Measurements from ENCODE around the gene IGF1. TPM values are rescaled to one million over a fixed set of nuclear protein-coding genes. Genes with fewer than 3 reads are reported as not detected.
A peak's percentile ranks its signal among the peaks of the same experiment; 100 is the strongest.

IGF1 gene
- total and polyA plus RNA-seq, 9 of the 15 experiments (the other 6 are each of a cell fraction or from before 2014, with no cell fraction given): 3.7 to 13.9 (median 4.5) TPM

DNA sequence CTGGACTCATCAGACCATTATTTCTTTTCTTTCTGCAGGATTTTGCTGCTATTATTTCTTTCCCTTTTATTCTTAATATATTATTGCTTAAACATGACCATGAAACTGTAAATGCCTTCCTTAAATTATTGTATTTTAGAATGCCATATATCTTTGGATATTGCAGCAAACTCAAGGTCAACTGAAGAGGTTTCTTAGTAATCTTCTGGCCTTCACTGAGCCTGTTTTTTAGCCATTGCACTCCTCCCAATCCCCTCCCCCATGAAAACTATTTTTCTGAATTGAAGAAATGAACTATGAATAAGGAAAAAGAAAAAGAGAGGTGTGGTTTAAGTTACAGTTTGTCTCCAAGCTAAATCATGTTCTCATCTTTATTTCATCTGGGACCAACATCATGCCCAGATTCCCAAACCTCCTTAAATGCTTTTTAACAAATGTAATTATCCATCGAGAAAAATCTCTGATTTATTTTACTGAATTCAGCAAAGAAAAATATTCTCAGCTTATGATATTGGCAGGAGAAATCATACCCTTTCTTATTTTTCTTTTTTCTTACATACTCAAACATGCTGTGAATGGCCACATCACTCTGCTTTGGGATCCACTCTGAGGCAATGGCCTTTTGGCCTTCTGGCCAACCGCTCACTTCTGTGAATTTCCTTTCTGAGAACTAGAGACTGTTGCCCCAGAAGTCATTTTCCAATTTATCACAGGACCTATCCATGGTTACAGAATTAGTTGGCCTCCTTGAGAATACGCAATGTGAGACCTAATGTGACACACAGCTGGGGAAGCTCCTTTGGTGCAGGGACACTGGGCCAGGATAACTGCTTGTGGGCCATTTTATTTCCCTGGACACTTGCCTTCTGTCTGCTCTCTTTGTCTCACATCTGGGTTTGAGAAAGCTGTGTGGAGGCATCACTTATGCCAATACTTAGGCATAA lies 50.9 kb downstream of the IGF1 start (continued):
- TF ChIP-seq, protein P1, sequence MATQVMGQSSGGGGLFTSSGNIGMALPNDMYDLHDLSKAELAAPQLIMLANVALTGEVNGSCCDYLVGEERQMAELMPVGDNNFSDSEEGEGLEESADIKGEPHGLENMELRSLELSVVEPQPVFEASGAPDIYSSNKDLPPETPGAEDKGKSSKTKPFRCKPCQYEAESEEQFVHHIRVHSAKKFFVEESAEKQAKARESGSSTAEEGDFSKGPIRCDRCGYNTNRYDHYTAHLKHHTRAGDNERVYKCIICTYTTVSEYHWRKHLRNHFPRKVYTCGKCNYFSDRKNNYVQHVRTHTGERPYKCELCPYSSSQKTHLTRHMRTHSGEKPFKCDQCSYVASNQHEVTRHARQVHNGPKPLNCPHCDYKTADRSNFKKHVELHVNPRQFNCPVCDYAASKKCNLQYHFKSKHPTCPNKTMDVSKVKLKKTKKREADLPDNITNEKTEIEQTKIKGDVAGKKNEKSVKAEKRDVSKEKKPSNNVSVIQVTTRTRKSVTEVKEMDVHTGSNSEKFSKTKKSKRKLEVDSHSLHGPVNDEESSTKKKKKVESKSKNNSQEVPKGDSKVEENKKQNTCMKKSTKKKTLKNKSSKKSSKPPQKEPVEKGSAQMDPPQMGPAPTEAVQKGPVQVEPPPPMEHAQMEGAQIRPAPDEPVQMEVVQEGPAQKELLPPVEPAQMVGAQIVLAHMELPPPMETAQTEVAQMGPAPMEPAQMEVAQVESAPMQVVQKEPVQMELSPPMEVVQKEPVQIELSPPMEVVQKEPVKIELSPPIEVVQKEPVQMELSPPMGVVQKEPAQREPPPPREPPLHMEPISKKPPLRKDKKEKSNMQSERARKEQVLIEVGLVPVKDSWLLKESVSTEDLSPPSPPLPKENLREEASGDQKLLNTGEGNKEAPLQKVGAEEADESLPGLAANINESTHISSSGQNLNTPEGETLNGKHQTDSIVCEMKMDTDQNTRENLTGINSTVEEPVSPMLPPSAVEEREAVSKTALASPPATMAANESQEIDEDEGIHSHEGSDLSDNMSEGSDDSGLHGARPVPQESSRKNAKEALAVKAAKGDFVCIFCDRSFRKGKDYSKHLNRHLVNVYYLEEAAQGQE (IDR thresholded peaks at IDR 0.05; ENCODE audit: borderline replicate concordance): peak; percentile 48
- TF ChIP-seq, protein P1 (CRISPR knock-in tag; IDR thresholded peaks at IDR 0.05; ENCODE audit: low read depth): no peak
- TF ChIP-seq SMARCA4 (IDR thresholded peaks at IDR 0.05) (0 out of 2 replicates have a peak, but pooled peaks have one; percentile 51), SOX6 (IDR thresholded peaks at IDR 0.05) (0 out of 2 replicates have a peak, but pooled peaks have one; percentile 37), SMAD4 (CRISPR knock-in tag; conservative IDR thresholded peaks at IDR 0.05) (peak; percentile 85), KAT2B (IDR thresholded peaks at IDR 0.05; ENCODE audit: low read depth, low read length) (no peak), RBM34 (IDR thresholded peaks at IDR 0.05; ENCODE audit: borderline replicate concordance, insufficient read depth, low read length) (no peak), NR4A1 (CRISPR knock-in tag; IDR thresholded peaks at IDR 0.05) (no peak), NR4A1 (tag; IDR thresholded peaks at IDR 0.05) (peak; percentile 73; the same call in 1 of the 2 replicates), TSC22D4 (tag; IDR thresholded peaks at IDR 0.05) (no peak), LARP7 (IDR thresholded peaks at IDR 0.05) (no peak), TRIM28 (IDR thresholded peaks at IDR 0.05) (peak; percentile 52; the same call in 1 of the 2 replicates), MTF1 (CRISPR knock-in tag; IDR thresholded peaks at IDR 0.05; ENCODE audit: borderline replicate concordance) (no peak), BRCA1 (IDR thresholded peaks at IDR 0.05) (no peak), BRCA1 (CRISPR knock-in tag; IDR thresholded peaks at IDR 0.05) (no peak), RCOR1 (IDR thresholded peaks at IDR 0.05; ENCODE audit: borderline replicate concordance in 1 of 2, low read depth in 2 of 2, low read length in 2 of 2) (peak in 1 of 2 experiments; percentile 34; a peak in 1 of 4 replicates)
- TF ChIP-seq, protein P2, sequence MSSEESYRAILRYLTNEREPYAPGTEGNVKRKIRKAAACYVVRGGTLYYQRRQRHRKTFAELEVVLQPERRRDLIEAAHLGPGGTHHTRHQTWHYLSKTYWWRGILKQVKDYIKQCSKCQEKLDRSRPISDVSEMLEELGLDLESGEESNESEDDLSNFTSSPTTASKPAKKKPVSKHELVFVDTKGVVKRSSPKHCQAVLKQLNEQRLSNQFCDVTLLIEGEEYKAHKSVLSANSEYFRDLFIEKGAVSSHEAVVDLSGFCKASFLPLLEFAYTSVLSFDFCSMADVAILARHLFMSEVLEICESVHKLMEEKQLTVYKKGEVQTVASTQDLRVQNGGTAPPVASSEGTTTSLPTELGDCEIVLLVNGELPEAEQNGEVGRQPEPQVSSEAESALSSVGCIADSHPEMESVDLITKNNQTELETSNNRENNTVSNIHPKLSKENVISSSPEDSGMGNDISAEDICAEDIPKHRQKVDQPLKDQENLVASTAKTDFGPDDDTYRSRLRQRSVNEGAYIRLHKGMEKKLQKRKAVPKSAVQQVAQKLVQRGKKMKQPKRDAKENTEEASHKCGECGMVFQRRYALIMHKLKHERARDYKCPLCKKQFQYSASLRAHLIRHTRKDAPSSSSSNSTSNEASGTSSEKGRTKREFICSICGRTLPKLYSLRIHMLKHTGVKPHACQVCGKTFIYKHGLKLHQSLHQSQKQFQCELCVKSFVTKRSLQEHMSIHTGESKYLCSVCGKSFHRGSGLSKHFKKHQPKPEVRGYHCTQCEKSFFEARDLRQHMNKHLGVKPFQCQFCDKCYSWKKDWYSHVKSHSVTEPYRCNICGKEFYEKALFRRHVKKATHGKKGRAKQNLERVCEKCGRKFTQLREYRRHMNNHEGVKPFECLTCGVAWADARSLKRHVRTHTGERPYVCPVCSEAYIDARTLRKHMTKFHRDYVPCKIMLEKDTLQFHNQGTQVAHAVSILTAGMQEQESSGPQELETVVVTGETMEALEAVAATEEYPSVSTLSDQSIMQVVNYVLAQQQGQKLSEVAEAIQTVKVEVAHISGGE (CRISPR knock-in tag; IDR thresholded peaks at IDR 0.05): no peak

All from K562 (cell line).